ENCODE results near the gene AFAP1L1.

Gene AFAP1L1

DNA sequence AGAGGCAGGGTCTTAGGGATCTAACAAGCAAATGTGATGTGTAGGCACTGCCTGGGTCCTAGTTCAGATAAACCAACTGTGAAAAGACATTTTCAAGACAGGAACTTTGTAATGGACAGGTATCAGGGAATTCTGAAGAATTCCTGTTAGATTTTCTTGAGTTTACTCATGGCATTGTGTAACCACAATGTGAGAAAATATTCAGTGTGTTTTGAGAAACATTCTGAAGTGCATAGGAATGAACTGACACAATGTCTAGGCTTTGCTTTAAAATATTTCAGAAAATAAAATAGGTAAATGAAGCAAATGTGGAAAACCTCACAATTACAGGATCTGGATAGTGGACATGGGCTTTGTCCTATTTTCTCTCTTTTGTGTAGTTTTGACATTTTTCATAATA lies 15.2 kb upstream of the AFAP1L1 start:
- POLR2A ChIA-PET = no interaction called here
- CTCF ChIA-PET = no interaction called here
- DNase-seq (ENCODE audit: extremely low spot score) = no peak
- TF ChIP-seq NFRKB (IDR thresholded peaks at IDR 0.05) (no peak), FOXA1 (IDR thresholded peaks at IDR 0.05) (no peak), SP1 (IDR thresholded peaks at IDR 0.05) (no peak), FOXM1 (IDR thresholded peaks at IDR 0.05; ENCODE audit: borderline replicate concordance) (no peak), ARNT (IDR thresholded peaks at IDR 0.05) (no peak), BHLHE40 (IDR thresholded peaks at IDR 0.05; ENCODE audit: borderline replicate concordance) (no peak), LEF1 (IDR thresholded peaks at IDR 0.05; ENCODE audit: borderline replicate concordance) (no peak), L3MBTL2 (conservative IDR thresholded peaks at IDR 0.05) (no peak), FOXK2 (IDR thresholded peaks at IDR 0.05) (no peak), HDGF (IDR thresholded peaks at IDR 0.05; ENCODE audit: borderline replicate concordance) (no peak), CTBP1 (IDR thresholded peaks at IDR 0.05; ENCODE audit: borderline replicate concordance) (no peak), SUZ12 (IDR thresholded peaks at IDR 0.05) (no peak), ZNF384 (IDR thresholded peaks at IDR 0.05) (no peak), ELF4 (IDR thresholded peaks at IDR 0.05) (no peak), TARDBP (IDR thresholded peaks at IDR 0.05) (no peak)
- TF ChIP-seq, protein P1, sequence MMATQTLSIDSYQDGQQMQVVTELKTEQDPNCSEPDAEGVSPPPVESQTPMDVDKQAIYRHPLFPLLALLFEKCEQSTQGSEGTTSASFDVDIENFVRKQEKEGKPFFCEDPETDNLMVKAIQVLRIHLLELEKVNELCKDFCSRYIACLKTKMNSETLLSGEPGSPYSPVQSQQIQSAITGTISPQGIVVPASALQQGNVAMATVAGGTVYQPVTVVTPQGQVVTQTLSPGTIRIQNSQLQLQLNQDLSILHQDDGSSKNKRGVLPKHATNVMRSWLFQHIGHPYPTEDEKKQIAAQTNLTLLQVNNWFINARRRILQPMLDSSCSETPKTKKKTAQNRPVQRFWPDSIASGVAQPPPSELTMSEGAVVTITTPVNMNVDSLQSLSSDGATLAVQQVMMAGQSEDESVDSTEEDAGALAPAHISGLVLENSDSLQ (IDR thresholded peaks at IDR 0.05) = no peak

DNA sequence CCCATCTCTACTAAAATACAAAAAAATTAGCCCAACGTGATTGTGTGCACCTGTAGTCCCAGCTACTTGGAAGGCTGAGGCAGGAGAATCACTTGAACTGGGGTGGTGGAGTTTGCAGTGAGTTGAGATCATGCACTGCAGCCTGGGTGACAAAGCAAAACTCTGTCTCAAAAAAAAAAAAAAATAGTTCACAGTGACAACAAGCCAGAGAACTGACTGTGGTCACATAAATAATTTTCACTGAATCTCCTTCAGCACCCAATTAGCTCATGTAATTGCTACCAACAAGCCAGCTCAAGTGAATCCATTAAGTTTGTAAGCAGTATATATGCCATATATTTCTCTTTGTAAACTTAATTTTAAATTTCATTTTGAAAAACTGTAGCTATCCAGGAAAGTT lies 14.5 kb upstream of the AFAP1L1 start:
- POLR2A ChIA-PET = no interaction called here
- CTCF ChIA-PET = interaction anchor here (1.1 to 1.2 kb wide), 2 partner anchors 8 to 139 kb away, joined by 3 to 5 read pairs; no protein-coding TSS in a partner anchor
- DNase-seq (ENCODE audit: extremely low spot score) = no peak
- TF ChIP-seq TARDBP (IDR thresholded peaks at IDR 0.05) (no peak), HDGF (IDR thresholded peaks at IDR 0.05; ENCODE audit: borderline replicate concordance) (no peak), BHLHE40 (IDR thresholded peaks at IDR 0.05; ENCODE audit: borderline replicate concordance) (no peak), FOXM1 (IDR thresholded peaks at IDR 0.05; ENCODE audit: borderline replicate concordance) (no peak), ARNT (IDR thresholded peaks at IDR 0.05) (no peak), L3MBTL2 (conservative IDR thresholded peaks at IDR 0.05) (no peak), ELF4 (IDR thresholded peaks at IDR 0.05) (no peak), NFRKB (IDR thresholded peaks at IDR 0.05) (no peak), ZNF384 (IDR thresholded peaks at IDR 0.05) (no peak), LEF1 (IDR thresholded peaks at IDR 0.05; ENCODE audit: borderline replicate concordance) (no peak), SP1 (IDR thresholded peaks at IDR 0.05) (no peak), CTBP1 (IDR thresholded peaks at IDR 0.05; ENCODE audit: borderline replicate concordance) (no peak), SUZ12 (IDR thresholded peaks at IDR 0.05) (no peak), FOXK2 (IDR thresholded peaks at IDR 0.05) (no peak)
- TF ChIP-seq, protein P1 (IDR thresholded peaks at IDR 0.05) = no peak

GRCh38 chr5:149257889-149258705 lies 13.6 kb upstream of the AFAP1L1 start:
- POLR2A ChIA-PET = no interaction called here
- no peak for DNase-seq (ENCODE audit: extremely low spot score)
- CTCF ChIA-PET = interaction anchor here (1.1 to 1.2 kb wide), 2 partner anchors 7 to 138 kb away, joined by 3 to 5 read pairs; no protein-coding TSS in a partner anchor
- TF ChIP-seq BHLHE40 (IDR thresholded peaks at IDR 0.05; ENCODE audit: borderline replicate concordance) (no peak), LEF1 (IDR thresholded peaks at IDR 0.05; ENCODE audit: borderline replicate concordance) (no peak), SUZ12 (IDR thresholded peaks at IDR 0.05) (no peak), FOXA1 (IDR thresholded peaks at IDR 0.05) (no peak), ARNT (IDR thresholded peaks at IDR 0.05) (no peak), TARDBP (IDR thresholded peaks at IDR 0.05) (no peak), NFRKB (IDR thresholded peaks at IDR 0.05) (no peak), FOXK2 (IDR thresholded peaks at IDR 0.05) (no peak), L3MBTL2 (conservative IDR thresholded peaks at IDR 0.05) (no peak), HDGF (IDR thresholded peaks at IDR 0.05; ENCODE audit: borderline replicate concordance) (no peak)
- TF ChIP-seq, protein P1 (IDR thresholded peaks at IDR 0.05) = no peak

- no peak for DNase-seq (ENCODE audit: extremely low spot score)
- TF ChIP-seq ARNT (IDR thresholded peaks at IDR 0.05) (no peak), SP1 (IDR thresholded peaks at IDR 0.05) (no peak), HDGF (IDR thresholded peaks at IDR 0.05; ENCODE audit: borderline replicate concordance) (no peak), TARDBP (IDR thresholded peaks at IDR 0.05) (no peak)
- ChIA-PET POLR2A (no interaction called here), CTCF (no interaction called here)
These were observed 10.9 kb upstream of the AFAP1L1 start for GRCh38 chr5:149260761-149261160.

DNA sequence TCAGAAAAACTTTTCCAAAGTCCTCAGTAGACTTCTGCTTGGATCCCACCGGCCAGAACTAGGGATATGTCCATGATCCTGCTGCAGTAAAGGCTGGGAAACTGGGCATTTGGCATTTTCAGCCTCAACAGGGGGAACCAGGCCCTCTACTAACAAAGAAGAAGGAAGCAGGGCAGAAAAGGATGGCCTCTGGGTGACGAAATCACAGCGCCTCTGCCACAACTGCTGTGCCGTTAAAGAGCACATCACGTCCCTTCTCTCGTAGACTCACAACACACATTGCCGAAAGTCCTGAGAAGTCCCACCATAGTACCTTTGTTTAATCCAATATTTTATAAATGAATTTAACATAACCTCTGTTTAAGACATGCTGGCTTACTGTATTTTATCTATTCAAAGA lies 10.4 kb upstream of the AFAP1L1 start:
- ChIA-PET POLR2A (no interaction called here), CTCF (no interaction called here)
- TF ChIP-seq NFRKB (IDR thresholded peaks at IDR 0.05) (no peak), ARNT (IDR thresholded peaks at IDR 0.05) (no peak), SP1 (IDR thresholded peaks at IDR 0.05) (no peak), LEF1 (IDR thresholded peaks at IDR 0.05; ENCODE audit: borderline replicate concordance) (no peak), HDGF (IDR thresholded peaks at IDR 0.05; ENCODE audit: borderline replicate concordance) (no peak), FOXM1 (IDR thresholded peaks at IDR 0.05; ENCODE audit: borderline replicate concordance) (no peak), L3MBTL2 (conservative IDR thresholded peaks at IDR 0.05) (no peak), FOXA1 (IDR thresholded peaks at IDR 0.05) (no peak), ZNF384 (IDR thresholded peaks at IDR 0.05) (no peak), CTBP1 (IDR thresholded peaks at IDR 0.05; ENCODE audit: borderline replicate concordance) (no peak), FOXK2 (IDR thresholded peaks at IDR 0.05) (no peak), SUZ12 (IDR thresholded peaks at IDR 0.05) (no peak), TARDBP (IDR thresholded peaks at IDR 0.05) (no peak), ELF4 (IDR thresholded peaks at IDR 0.05) (no peak), BHLHE40 (IDR thresholded peaks at IDR 0.05; ENCODE audit: borderline replicate concordance) (no peak)
- TF ChIP-seq, protein P1 (IDR thresholded peaks at IDR 0.05) = no peak
- no peak for DNase-seq (ENCODE audit: extremely low spot score)
